Measurements from ENCODE around the gene HOXA13. TPM values are rescaled to one million over a fixed set of nuclear protein-coding genes. Genes with fewer than 3 reads are reported as not detected.
A peak's percentile ranks its signal among the peaks of the same experiment; 100 is the strongest.

Gene HOXA13
- total and polyA plus RNA-seq, 2 donors (not counting 1 experiment from before 2014, with no cell fraction given): not detected

- 5% methylated on average over 73 of the region's 78 CpGs for WGBS (ENCODE audit: insufficient coverage)
- ChIA-PET CTCF (interaction anchor here (0.6 to 1.3 kb wide), 9 partner anchors 8 to 728 kb away, joined by 3 to 5 read pairs (median 3); no protein-coding TSS in a partner anchor), POLR2A (interaction anchor here (0.5 to 0.7 kb wide), 3 partner anchors 18 to 78 kb away, joined by 3 to 4 read pairs (median 4); no protein-coding TSS in a partner anchor)
- Histone ChIP-seq H3K9ac (ENCODE audit: low read length) (peak overlapping the region; percentile 36), H4K20me1 (ENCODE audit: control insufficient read depth, insufficient read depth, low read length, poor library complexity, severe bottlenecking) (no peaks in the 10 kb centered on the region), H3K79me2 (ENCODE audit: control insufficient read depth, insufficient read depth, low read length) (no peaks in the 10 kb centered on the region), H3K4me3 (ENCODE audit: control extremely low read depth in 1 of 5, extremely low read depth in 1 of 5, insufficient read depth in 1 of 5, low read depth in 2 of 5, low read length in 4 of 5) (peak overlapping the region in 3 of 5 experiments; percentile 15 to 45 (median 36)), H3K36me3 (replicated peaks in 1 of 2; ENCODE audit: control extremely low read depth in 1 of 2, control insufficient read depth in 1 of 2, extremely low read depth in 1 of 2, insufficient read depth in 2 of 2, low read length in 1 of 2) (no peaks in the 10 kb centered on the region), H3K4me1 (ENCODE audit: control insufficient read depth in 2 of 2, insufficient read depth in 2 of 2, low read length in 2 of 2) (peaks cover 35 to 65% of the 10 kb centered on the region in 2 donors), H2AFZ (ENCODE audit: insufficient read depth, low read depth, low read length, poor library complexity, severe bottlenecking) (peak overlapping the region; percentile 23), H3K27me3 (replicated peaks in 1 of 4; ENCODE audit: control extremely low read depth in 1 of 4, control insufficient read depth in 3 of 4, insufficient read depth in 4 of 4, low read length in 3 of 4) (peaks cover 3 to 91% (median 79%) of the 10 kb centered on the region in 4 experiments), H3K9me3 (ENCODE audit: control extremely low read depth in 1 of 3, control insufficient read depth in 2 of 3, insufficient read depth in 1 of 3, low read length in 2 of 3) (peaks cover 2 to 54% (median 6%) of the 10 kb centered on the region in 3 donors), H3K27ac (ENCODE audit: low read length in 2 of 2) (no peak overlapping the region), H3K4me2 (replicated peaks; ENCODE audit: low read depth, low read length, poor library complexity, severe bottlenecking) (peak overlapping the region; percentile 75)
- ATAC-seq (ENCODE audit: low read depth) (peak; percentile 59), DNase-seq (peak; percentile 71)
- Mint-ChIP-seq H3K27ac (no peak overlapping the region), H3K9me3 (ENCODE audit: insufficient read depth) (no peaks in the 10 kb centered on the region), H3K4me1 (peaks cover 31% of the 10 kb centered on the region), H3K4me3 (peak overlapping the region; percentile 83), H3K27me3 (peaks cover 86% of the 10 kb centered on the region)
- intact Hi-C loops (cut with micrococcal nuclease): loop anchor here (10.0 kb wide), 1 partner anchor 412 kb away; no protein-coding TSS in a partner anchor
- TF ChIP-seq CTCF (IDR thresholded peaks at IDR 0.05) (no peak), EZH2 (IDR thresholded peaks at IDR 0.05; ENCODE audit: borderline replicate concordance, insufficient read depth, low read depth, low read length, poor library complexity, severe bottlenecking) (peak; percentile 64)
Observed at GRCh38 chr7:27192546-27193334, 7.2 kb downstream of the HOXA13 start.
